SW 1271 (cell line): ENCODE measurements around the gene VIPR1.
A peak's percentile ranks its signal among the peaks of the same experiment; 100 is the strongest.
"Not testable (repeated sequence)": the region's sequence is repeated elsewhere in the genome, so short reads cannot be mapped to it uniquely, and the experiment has no call there.

Experiments used
- DNase-seq, 2 experiments: peaks; one replicate each; lab custom pipeline; 2025; lab: John Stamatoyannopoulos, UW

VIPR1 gene

GRCh38 chr3:42533161-42533897 is 30.9 kb downstream of the VIPR1 start:
- no peak for DNase-seq

DNA sequence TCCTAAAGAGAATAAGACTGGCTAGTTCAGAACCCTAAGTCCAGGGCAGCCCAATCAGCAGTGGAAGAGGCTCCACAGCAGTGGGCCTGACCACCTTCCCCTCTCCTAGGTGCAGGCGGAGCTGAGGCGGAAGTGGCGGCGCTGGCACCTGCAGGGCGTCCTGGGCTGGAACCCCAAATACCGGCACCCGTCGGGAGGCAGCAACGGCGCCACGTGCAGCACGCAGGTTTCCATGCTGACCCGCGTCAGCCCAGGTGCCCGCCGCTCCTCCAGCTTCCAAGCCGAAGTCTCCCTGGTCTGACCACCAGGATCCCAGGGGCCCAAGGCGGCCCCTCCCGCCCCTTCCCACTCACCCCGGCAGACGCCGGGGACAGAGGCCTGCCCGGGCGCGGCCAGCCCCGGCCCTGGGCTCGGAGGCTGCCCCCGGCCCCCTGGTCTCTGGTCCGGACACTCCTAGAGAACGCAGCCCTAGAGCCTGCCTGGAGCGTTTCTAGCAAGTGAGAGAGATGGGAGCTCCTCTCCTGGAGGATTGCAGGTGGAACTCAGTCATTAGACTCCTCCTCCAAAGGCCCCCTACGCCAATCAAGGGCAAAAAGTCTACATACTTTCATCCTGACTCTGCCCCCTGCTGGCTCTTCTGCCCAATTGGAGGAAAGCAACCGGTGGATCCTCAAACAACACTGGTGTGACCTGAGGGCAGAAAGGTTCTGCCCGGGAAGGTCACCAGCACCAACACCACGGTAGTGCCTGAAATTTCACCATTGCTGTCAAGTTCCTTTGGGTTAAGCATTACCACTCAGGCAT is 33.7 kb downstream of the VIPR1 start:
- DNase-seq = peak in 1 of 2 experiments; percentile 26

- no peak for DNase-seq
Observed at GRCh38 chr3:42537350-42537749, 34.9 kb downstream of the VIPR1 start.

DNA sequence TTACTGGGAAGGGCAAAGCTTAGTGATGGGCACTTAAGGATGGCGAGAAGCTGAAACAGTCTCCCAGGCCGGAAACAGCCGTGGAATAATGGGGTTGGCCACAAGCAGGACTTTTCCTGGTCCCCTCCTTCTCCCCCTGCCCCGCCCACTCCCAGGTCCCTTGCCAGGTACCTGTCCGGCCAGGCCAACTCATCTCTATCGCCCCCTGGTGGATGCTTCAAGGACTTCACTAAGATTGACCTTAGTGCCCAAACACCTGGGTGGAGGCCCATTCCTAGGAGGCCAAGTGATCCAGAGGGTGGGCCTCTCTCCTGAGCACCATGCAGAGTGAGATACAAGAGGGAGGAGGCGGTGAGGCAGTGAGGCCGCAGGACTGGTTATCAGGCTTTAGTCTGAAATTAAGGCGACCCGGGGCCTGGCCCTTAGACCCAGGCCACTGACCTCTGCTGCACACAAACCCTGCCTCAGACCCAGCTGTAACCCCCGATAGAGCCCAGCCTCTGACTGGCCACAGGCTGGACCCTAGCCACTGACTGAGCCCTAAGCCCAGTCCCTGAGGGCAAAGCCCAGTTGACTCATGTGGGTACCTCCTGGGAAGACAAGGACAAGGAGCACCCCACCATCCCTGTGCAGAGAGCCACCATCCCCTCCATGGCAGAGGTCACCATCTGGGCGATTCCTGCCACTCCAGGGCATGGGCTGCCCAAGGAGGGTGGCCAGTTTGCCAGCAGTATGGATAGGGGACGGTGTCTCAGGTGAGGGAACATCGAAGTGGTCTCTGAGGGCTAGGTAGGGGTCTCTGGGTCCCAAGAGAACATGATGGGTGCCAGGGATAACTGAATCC is 37.6 kb downstream of the VIPR1 start:
- peak in 1 of 2 experiments; percentile 34 for DNase-seq

GRCh38 chr3:42541079-42541478 is 38.6 kb downstream of the VIPR1 start:
- DNase-seq = no peak

GRCh38 chr3:42544492-42545283 is 42.2 kb downstream of the VIPR1 start:
- DNase-seq = no peak

DNA sequence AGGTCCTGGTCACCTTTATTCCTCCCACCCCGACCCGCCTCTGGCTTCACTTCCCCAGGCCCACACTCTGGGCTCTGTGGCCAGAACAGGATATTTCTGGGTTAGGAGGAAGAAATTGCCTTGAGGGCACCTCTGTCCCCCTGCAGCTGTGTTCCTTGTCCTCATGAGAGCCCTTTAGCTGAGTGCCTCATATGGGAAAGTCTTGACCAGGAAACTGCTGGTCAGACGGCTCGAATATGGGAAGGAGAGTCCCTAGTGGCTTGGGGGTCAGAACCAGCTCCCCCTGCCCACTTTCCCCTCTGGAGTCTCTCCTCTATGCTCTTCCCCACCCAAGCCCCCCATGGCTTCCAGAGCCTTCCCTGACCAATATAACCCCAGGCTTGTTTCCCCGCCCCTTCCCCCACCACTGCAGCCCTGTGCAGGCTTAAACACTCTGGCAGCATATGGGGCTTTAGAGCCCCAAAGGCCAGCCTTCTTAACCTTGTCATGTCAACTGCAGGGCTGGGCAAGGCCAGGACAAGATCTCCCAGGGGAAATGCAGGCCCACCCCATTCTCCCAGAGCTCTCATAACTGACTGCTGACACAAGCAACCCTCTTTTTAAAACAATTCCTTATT is 42.9 kb downstream of the VIPR1 start:
- DNase-seq = no peak

DNA sequence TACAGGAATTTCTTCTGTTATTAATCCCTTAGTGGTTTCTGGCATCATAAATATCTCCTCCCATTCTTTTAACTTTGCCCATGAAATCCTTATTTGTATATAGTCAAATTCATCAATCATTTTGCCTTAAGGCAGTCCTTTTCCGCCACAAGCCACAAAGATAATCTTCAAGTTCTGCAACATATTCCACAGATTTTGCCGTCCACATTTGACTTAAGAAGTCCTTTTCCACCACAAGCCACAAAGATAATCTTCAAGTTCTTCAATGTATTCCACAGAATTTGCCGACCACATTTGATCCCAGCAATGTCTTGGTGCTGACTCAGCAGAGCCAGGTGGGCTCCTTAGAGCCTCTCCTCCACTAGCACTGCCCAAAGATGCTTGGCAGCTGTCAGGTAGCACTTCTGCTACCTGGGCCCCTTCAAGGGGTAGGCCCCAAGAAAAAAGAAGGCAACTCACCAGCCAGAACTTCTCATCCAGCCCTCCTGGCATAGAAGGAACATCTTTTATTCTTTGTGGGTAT is 44.3 kb downstream of the VIPR1 start:
- no peak for DNase-seq

GRCh38 chr3:42547401-42547945 is 45.0 kb downstream of the VIPR1 start:
- DNase-seq = peak in 1 of 2 experiments; percentile 48

- DNase-seq = no peak
Observed at GRCh38 chr3:42549131-42549530, 46.7 kb downstream of the VIPR1 start.

DNA sequence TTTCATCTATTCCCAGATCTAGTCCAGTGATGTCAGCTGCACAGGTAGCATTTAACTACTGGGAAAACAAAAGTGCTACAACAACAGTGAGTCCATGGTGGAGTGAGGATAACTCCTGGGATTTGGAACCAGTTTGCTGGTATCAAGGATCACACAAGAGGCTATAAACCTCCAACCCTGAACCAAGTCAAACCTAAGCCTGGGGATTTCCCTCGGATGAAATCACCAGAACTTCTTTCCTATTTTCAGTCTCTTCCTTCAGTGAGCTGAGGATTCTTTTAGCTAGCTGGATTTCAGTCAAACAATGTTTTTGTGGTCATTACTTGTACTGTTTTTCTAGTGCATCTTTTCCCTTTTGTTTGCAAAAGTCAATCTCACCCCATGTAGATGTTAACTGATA is 47.8 kb downstream of the VIPR1 start:
- no peak for DNase-seq

- no peak for DNase-seq
Observed at GRCh38 chr3:42552830-42553229, 50.4 kb downstream of the VIPR1 start.

DNA sequence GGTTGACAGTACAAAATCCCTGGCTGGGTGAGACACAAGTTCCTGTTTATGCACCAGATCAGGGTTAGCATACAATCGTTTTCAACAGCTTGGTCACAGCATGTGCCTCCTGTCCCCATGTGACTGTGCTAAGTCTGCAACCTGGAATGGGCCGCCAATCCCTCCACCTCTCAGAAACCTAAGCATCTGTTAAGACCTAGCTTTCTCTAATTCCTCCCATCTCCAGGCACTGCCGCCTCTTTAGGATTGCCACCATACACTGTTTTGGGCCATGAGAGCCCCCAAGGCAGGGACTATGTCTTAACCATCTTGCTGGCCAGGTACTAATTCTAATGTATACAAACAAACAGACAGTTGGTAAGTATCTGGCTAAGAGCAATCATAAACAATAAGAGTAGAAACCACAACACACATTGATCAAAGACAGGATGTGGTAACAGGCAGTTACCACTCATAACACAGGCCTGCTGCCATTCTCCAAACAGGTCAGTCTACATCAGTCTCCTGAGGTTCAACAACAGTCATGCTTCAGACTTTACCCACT is 53.7 kb downstream of the VIPR1 start:
- DNase-seq = no peak

DNA sequence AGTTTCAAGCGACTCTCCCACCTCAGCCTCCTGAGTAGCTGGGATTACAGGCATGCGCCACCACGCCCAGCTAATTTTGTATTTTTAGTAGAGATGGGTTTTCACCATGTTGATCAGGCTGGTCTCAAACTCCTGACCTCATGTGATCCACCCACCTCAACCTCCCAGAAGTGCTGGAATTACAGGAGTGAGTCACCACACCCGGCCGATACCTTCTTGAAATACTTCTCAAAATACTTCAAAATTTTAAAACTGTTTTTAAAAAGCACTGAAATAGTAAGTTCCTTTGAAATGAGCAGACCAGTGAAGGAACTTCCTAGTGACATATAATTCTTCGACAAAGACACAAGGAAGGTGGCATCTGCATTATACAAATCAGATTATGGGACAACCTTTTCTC is 54.4 kb downstream of the VIPR1 start:
- DNase-seq = not testable (repeated sequence)

- peak in 1 of 2 experiments; percentile 30 for DNase-seq
Observed at GRCh38 chr3:42557854-42558253, 55.4 kb downstream of the VIPR1 start.

- DNase-seq = no peak
Observed at GRCh38 chr3:42562047-42562907, 59.8 kb downstream of the VIPR1 start.

DNA sequence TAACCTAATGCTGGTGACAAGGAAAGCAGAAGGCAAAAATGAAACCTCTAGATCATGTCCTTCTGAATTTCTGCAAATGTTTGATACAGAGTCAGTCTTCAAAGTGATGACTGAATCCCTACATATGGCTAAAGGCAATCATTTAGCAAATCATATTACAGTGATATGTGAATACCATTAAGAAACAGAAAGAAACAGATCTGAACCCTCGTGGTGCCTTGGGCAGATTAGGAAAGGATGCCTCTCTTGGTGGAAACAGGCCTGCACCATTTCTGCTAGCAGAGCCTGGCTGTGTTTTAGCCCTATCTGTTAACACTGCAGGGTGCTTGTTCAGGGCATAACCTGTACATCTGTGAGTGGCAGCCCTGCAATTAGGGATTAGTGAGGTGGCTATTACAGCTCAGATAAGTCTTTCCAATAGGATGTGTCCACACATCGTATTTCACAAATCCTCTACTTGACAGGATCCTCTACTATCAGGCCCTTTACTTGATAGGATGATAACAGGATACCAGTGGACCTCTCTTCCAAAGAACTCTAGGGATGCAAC is 67.2 kb downstream of the VIPR1 start:
- no peak for DNase-seq

DNA sequence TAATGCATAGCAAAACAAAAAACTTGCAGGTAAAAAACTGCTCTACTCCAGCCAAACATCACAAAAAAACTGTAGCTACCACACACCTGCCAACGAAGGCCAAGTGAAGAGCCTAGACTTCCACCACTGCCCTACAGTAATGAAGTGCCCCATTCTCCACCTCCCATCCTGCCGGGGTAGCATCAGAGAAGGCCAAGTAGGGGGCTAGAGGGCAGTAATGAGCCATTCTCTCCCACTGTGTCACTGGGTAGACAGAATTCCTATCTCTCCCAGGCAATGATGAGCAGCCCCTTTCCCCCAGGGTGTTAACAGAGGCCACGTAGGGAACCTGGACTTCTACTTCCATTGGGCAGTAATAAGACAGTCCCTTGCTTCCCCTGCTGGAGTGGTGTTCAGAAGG is 69.8 kb downstream of the VIPR1 start:
- DNase-seq = peak; percentile 37 to 59

GRCh38 chr3:42575137-42575741 is 72.8 kb downstream of the VIPR1 start:
- no peak for DNase-seq
